Lower leg skin (tissue), 4 donors: Measurements from ENCODE around the gene PITPNM3. TPM values are rescaled to one million over a fixed set of nuclear protein-coding genes. Genes with fewer than 3 reads are reported as not detected.

ENCODE experiments used
- DNase-seq, 2 donors: peaks; one replicate each; pipeline ENCODE4 v3.0.0-alpha.2; 2019; ENCODE audit warnings: low spot score in 2 of 2
- H3K4me3 ChIP-seq: fragments of 200-600 bp; sonication (generic); 2 replicates; pipeline ENCODE4 v1.5.1; 2017; ENCODE audit warnings: mild to moderate bottlenecking, low read depth; ENCODE audit not compliant: poor library complexity, severe bottlenecking
- CTCF ChIP-seq, 3 donors: fragments of 450-650 bp; IDR thresholded peaks; one replicate each; pipeline ENCODE4 v1.5.1; 2016; ENCODE audit warnings: antibody characterized with exemption in 3 of 3, mild to moderate bottlenecking in 3 of 3, moderate library complexity in 2 of 3
- POLR2A ChIP-seq, 2 donors: fragments of 450-650 bp; IDR thresholded peaks; one replicate each; pipeline ENCODE4 v1.6.1; 2016 to 2017; ENCODE audit warnings: antibody characterized with exemption in 2 of 2, mild to moderate bottlenecking in 1 of 2, moderate library complexity in 1 of 2
- WGBS, 2 donors: methylation state at CpG; one replicate each; pipeline ENCODE4 v1.1.5; 2018; 5-methylcytosine and 5-hydroxymethylcytosine counted together
- intact Hi-C: fragments of 100-400 bp; cut with DNase I; formaldehyde crosslinking; loops from one replicate; pipeline ENCODE4 v1.15.0; 2023; ENCODE audit warnings: low total_unique reads
- total RNA-seq, 4 donors: library from RNA; depleted of rRNA; stranded (reverse); fragments of >200 nt; gene quantifications; one replicate each; pipeline ENCODE4 v1.1.0, GENCODE V29; 2016

The PITPNM3 gene
- total RNA-seq, 4 donors from 2014 or later = 11.9 to 19.5 (median 16.3) TPM

- WGBS, 2 donors = 77 to 87% methylated on average over 19 of the region's 19 CpGs
- no peak for DNase-seq
- intact Hi-C loops = no loop called here
- TF ChIP-seq POLR2A (IDR thresholded peaks at IDR 0.05) (no peak), CTCF (IDR thresholded peaks at IDR 0.05) (no peak)
- H3K4me3 ChIP-seq = no peak overlapping the region
These were observed 91.0 kb downstream of the PITPNM3 start for GRCh38 chr17:6465206-6466003.

GRCh38 chr17:6464446-6465041 lies 91.8 kb downstream of the PITPNM3 start:
- TF ChIP-seq CTCF (IDR thresholded peaks at IDR 0.05) (no peak), POLR2A (IDR thresholded peaks at IDR 0.05) (no peak)
- intact Hi-C loops = no loop called here
- DNase-seq = no peak
- H3K4me3 ChIP-seq = no peak overlapping the region
- 87 to 88% methylated on average over 14 of the region's 14 CpGs for WGBS, 2 donors

GRCh38 chr17:6463616-6464445 lies 92.5 kb downstream of the PITPNM3 start:
- intact Hi-C loops = no loop called here
- no peak for DNase-seq
- H3K4me3 ChIP-seq = no peak overlapping the region
- WGBS, 2 donors = 91 to 95% methylated on average over 20 to 22 of the region's 24 CpGs
- no peak for TF ChIP-seq CTCF (IDR thresholded peaks at IDR 0.05)
- no peak for TF ChIP-seq POLR2A (IDR thresholded peaks at IDR 0.05)

- no peak for DNase-seq
- 88 to 97% methylated on average over 2 of the region's 2 CpGs for WGBS, 2 donors
- no peak overlapping the region for H3K4me3 ChIP-seq
- no peak for TF ChIP-seq POLR2A (IDR thresholded peaks at IDR 0.05)
- TF ChIP-seq CTCF (IDR thresholded peaks at IDR 0.05) = no peak
- intact Hi-C loops = no loop called here
These were observed 93.7 kb downstream of the PITPNM3 start for GRCh38 chr17:6462692-6463091.

GRCh38 chr17:6461792-6462524 lies 94.4 kb downstream of the PITPNM3 start:
- intact Hi-C loops = no loop called here
- WGBS, 2 donors = 86 to 88% methylated on average over 10 of the region's 10 CpGs
- TF ChIP-seq CTCF (IDR thresholded peaks at IDR 0.05) = no peak
- no peak for TF ChIP-seq POLR2A (IDR thresholded peaks at IDR 0.05)

More at GRCh38 chr17:6461792-6462524, 94.4 kb downstream of the PITPNM3 start:
- no peak overlapping the region for H3K4me3 ChIP-seq
- no peak for DNase-seq
